Measurements from ENCODE around the gene POLD4. TPM values are rescaled to one million over a fixed set of nuclear protein-coding genes. Genes with fewer than 3 reads are reported as not detected.

The POLD4 gene
- total RNA-seq, 2 experiments from 2014 or later: 62.0 to 67.4 TPM

GRCh38 chr11:67397536-67397935 lies 44.2 kb upstream of the POLD4 start:
- POLR2A ChIA-PET: interaction anchor here (1.7 kb wide), 1 partner anchor 91 kb away, joined by 5 read pairs; no protein-coding TSS in a partner anchor
- H3K9me3 Mint-ChIP-seq: no peaks in the 10 kb centered on the region
- H3K36me3 Mint-ChIP-seq: peaks cover 30% of the 10 kb centered on the region

GRCh38 chr11:67396587-67397389 lies 43.4 kb upstream of the POLD4 start:
- Mint-ChIP-seq H3K4me3 (no peak overlapping the region), H3K36me3 (peaks cover 30% of the 10 kb centered on the region), H3K4me1 (ENCODE audit: low read depth) (peaks cover 54% of the 10 kb centered on the region), H3K27me3 (no peaks in the 10 kb centered on the region), H3K27ac (peak overlapping the region; percentile 88), H3K9me3 (no peaks in the 10 kb centered on the region)
- DNase-seq: no peak
- CTCF ChIA-PET: interaction anchor here (1.1 to 1.7 kb wide), 4 partner anchors 14 to 45 kb away, joined by 3 to 7 read pairs (median 4); no protein-coding TSS in a partner anchor
- intact Hi-C loops (cut with micrococcal nuclease): no loop called here
- POLR2A ChIA-PET: interaction anchor here (1.0 to 1.7 kb wide), 3 partner anchors 41 to 154 kb away, joined by 3 to 5 read pairs (median 3); partner anchors contain the start of gene PTPRCAP

More at GRCh38 chr11:67397536-67397935, 44.2 kb upstream of the POLD4 start:
- Mint-ChIP-seq H3K27me3 (no peaks in the 10 kb centered on the region), H3K4me1 (ENCODE audit: low read depth) (peaks cover 54% of the 10 kb centered on the region), H3K27ac (peak overlapping the region; percentile 69), H3K4me3 (no peak overlapping the region)
- CTCF ChIA-PET: interaction anchor here (1.1 kb wide), 1 partner anchor 15 kb away, joined by 3 read pairs; no protein-coding TSS in a partner anchor
- no peak for DNase-seq
- intact Hi-C loops (cut with micrococcal nuclease): no loop called here

- peaks cover 56% of the 10 kb centered on the region for H3K4me1 Mint-ChIP-seq (ENCODE audit: low read depth)
- no peak for DNase-seq
- H3K27me3 Mint-ChIP-seq: no peaks in the 10 kb centered on the region
- intact Hi-C loops (cut with micrococcal nuclease): no loop called here
- H3K4me3 Mint-ChIP-seq: no peak overlapping the region
- H3K9me3 Mint-ChIP-seq: no peaks in the 10 kb centered on the region
- peak overlapping the region; percentile 42 for H3K27ac Mint-ChIP-seq
- peaks cover 30% of the 10 kb centered on the region for H3K36me3 Mint-ChIP-seq
- POLR2A ChIA-PET: interaction anchor here (1.0 to 1.7 kb wide), 3 partner anchors 41 to 153 kb away, joined by 3 to 5 read pairs (median 3); partner anchors contain the start of gene PTPRCAP
- CTCF ChIA-PET: interaction anchor here (1.3 to 1.7 kb wide), 3 partner anchors 14 to 44 kb away, joined by 4 to 7 read pairs (median 4); no protein-coding TSS in a partner anchor
Observed at GRCh38 chr11:67396259-67396581, 42.9 kb upstream of the POLD4 start.

- intact Hi-C loops (cut with micrococcal nuclease): no loop called here
- no peak for DNase-seq
- Mint-ChIP-seq H3K27ac (peak overlapping the region; percentile 42), H3K4me1 (ENCODE audit: low read depth) (peaks cover 61% of the 10 kb centered on the region), H3K4me3 (no peak overlapping the region), H3K9me3 (no peaks in the 10 kb centered on the region), H3K27me3 (no peaks in the 10 kb centered on the region), H3K36me3 (peaks cover 29% of the 10 kb centered on the region)
- CTCF ChIA-PET: interaction anchor here (1.3 to 1.7 kb wide), 4 partner anchors 9 to 44 kb away, joined by 3 to 7 read pairs (median 4); no protein-coding TSS in a partner anchor
- POLR2A ChIA-PET: interaction anchor here (1.0 kb wide), 2 partner anchors 42 to 153 kb away, joined by 3 read pairs; partner anchors contain the start of gene PTPRCAP
Observed at GRCh38 chr11:67395555-67396258, 42.4 kb upstream of the POLD4 start.

- intact Hi-C loops (cut with micrococcal nuclease): loop anchor here (5.0 kb wide), 1 partner anchor 33 kb away; the partner anchor contains the start of gene RPS6KB2
- Mint-ChIP-seq H3K27ac (no peak overlapping the region), H3K4me3 (no peak overlapping the region), H3K9me3 (no peaks in the 10 kb centered on the region), H3K27me3 (no peaks in the 10 kb centered on the region), H3K4me1 (ENCODE audit: low read depth) (peaks cover 54% of the 10 kb centered on the region), H3K36me3 (peaks cover 18% of the 10 kb centered on the region)
- CTCF ChIA-PET: interaction anchor here (1.4 to 1.5 kb wide), 2 partner anchors 11 kb away, joined by 3 read pairs; no protein-coding TSS in a partner anchor
- POLR2A ChIA-PET: no interaction called here
- DNase-seq: no peak
Observed at GRCh38 chr11:67393990-67394389, 40.6 kb upstream of the POLD4 start.

- no peak for DNase-seq
- H3K9me3 Mint-ChIP-seq: no peaks in the 10 kb centered on the region
- H3K4me1 Mint-ChIP-seq (ENCODE audit: low read depth): peaks cover 51% of the 10 kb centered on the region
- H3K27me3 Mint-ChIP-seq: no peaks in the 10 kb centered on the region
- no peak overlapping the region for H3K27ac Mint-ChIP-seq
- POLR2A ChIA-PET: interaction anchor here (3.5 kb wide), 1 partner anchor 9 kb away, joined by 38 read pairs; the partner anchor contains the start of genes PPP1CA and TBC1D10C
- H3K36me3 Mint-ChIP-seq: peaks cover 16% of the 10 kb centered on the region
- peak overlapping the region; percentile 92 for H3K4me3 Mint-ChIP-seq
- CTCF ChIA-PET: interaction anchor here (1.4 to 3.3 kb wide), 2 partner anchors 10 to 42 kb away, joined by 3 to 24 read pairs; no protein-coding TSS in a partner anchor
- intact Hi-C loops (cut with micrococcal nuclease): loop anchor here (5.0 kb wide), 1 partner anchor 34 kb away; the partner anchor contains the start of gene RPS6KB2
Observed at GRCh38 chr11:67393437-67393836, 40.1 kb upstream of the POLD4 start.

- POLR2A ChIA-PET: interaction anchor here (0.7 to 3.5 kb wide), 9 partner anchors 10 to 152 kb away, joined by 3 to 38 read pairs (median 5); partner anchors contain the start of genes PPP1CA and TBC1D10C
- CTCF ChIA-PET: interaction anchor here (0.8 to 3.3 kb wide), 14 partner anchors 9 to 95 kb away, joined by 3 to 28 read pairs (median 6); partner anchors contain the start of gene PPP1CA
- H3K27ac Mint-ChIP-seq: peak overlapping the region; percentile 76
- peak overlapping the region; percentile 92 for H3K4me3 Mint-ChIP-seq
- H3K27me3 Mint-ChIP-seq: no peaks in the 10 kb centered on the region
- intact Hi-C loops (cut with micrococcal nuclease): loop anchor here (5.0 kb wide), 1 partner anchor 35 kb away; the partner anchor contains the start of gene RPS6KB2
- H3K9me3 Mint-ChIP-seq: no peaks in the 10 kb centered on the region
- peaks cover 40% of the 10 kb centered on the region for H3K4me1 Mint-ChIP-seq (ENCODE audit: low read depth)
- H3K36me3 Mint-ChIP-seq: peaks cover 7% of the 10 kb centered on the region
- DNase-seq: no peak
Observed at GRCh38 chr11:67392183-67392715, 38.9 kb upstream of the POLD4 start.

- Mint-ChIP-seq H3K27me3 (no peaks in the 10 kb centered on the region), H3K27ac (peak within 1 kb of the TSS; percentile 76), H3K36me3 (peaks cover 3% of the 10 kb centered on the region), H3K9me3 (no peaks in the 10 kb centered on the region), H3K4me3 (peak within 1 kb of the TSS; percentile 92), H3K4me1 (ENCODE audit: low read depth) (peaks cover 33% of the 10 kb centered on the region)
- DNase-seq: peak; percentile 95
- intact Hi-C loops (cut with micrococcal nuclease): loop anchor here (5.0 kb wide), 1 partner anchor 36 kb away; the partner anchor contains the start of gene RPS6KB2
- CTCF ChIA-PET: interaction anchor here (0.6 to 3.3 kb wide), 16 partner anchors 9 to 96 kb away, joined by 3 to 28 read pairs (median 4); partner anchors contain the start of gene PPP1CA
- POLR2A ChIA-PET: interaction anchor here (0.7 to 3.5 kb wide), 9 partner anchors 9 to 152 kb away, joined by 3 to 38 read pairs (median 5); partner anchors contain the start of genes PPP1CA and TBC1D10C
Observed at GRCh38 chr11:67391304-67392182, 38.2 kb upstream of the POLD4 start, which contains the start of gene RAD9A. Gene RAD9A (plus strand): TSS chr11:67391986. CDS start chr11:67392045, 59 bp downstream.

GRCh38 chr11:67390947-67391303 lies 37.6 kb upstream of the POLD4 start:
- no peak for DNase-seq
- peak overlapping the region; percentile 92 for H3K4me3 Mint-ChIP-seq
- ChIA-PET POLR2A (interaction anchor here (1.1 to 3.5 kb wide), 4 partner anchors 9 to 77 kb away, joined by 4 to 38 read pairs (median 6); partner anchors contain the start of genes PPP1CA and TBC1D10C), CTCF (interaction anchor here (0.6 to 3.3 kb wide), 11 partner anchors 9 to 72 kb away, joined by 3 to 28 read pairs (median 6); partner anchors contain the start of gene PPP1CA)
- H3K36me3 Mint-ChIP-seq: no peaks in the 10 kb centered on the region
- no peaks in the 10 kb centered on the region for H3K9me3 Mint-ChIP-seq
- H3K4me1 Mint-ChIP-seq (ENCODE audit: low read depth): peaks cover 29% of the 10 kb centered on the region
- H3K27me3 Mint-ChIP-seq: no peaks in the 10 kb centered on the region
- peak overlapping the region; percentile 33 for H3K27ac Mint-ChIP-seq
- intact Hi-C loops (cut with micrococcal nuclease): loop anchor here (5.0 kb wide), 1 partner anchor 36 kb away; the partner anchor contains the start of gene RPS6KB2

GRCh38 chr11:67389477-67389876 lies 36.1 kb upstream of the POLD4 start:
- peak overlapping the region; percentile 38 for H3K4me3 Mint-ChIP-seq
- intact Hi-C loops (cut with micrococcal nuclease): loop anchor here (1.0 kb wide), 1 partner anchor 117 kb away; no protein-coding TSS in a partner anchor

More at GRCh38 chr11:67389477-67389876, 36.1 kb upstream of the POLD4 start:
- ChIA-PET POLR2A (no interaction called here), CTCF (interaction anchor here (1.1 to 21.4 kb wide), 5 partner anchors 15 to 79 kb away, joined by 3 to 995 read pairs (median 4); partner anchors contain the start of genes POLD4, TBC1D10C and TMEM134)
- H3K4me1 Mint-ChIP-seq (ENCODE audit: low read depth): peaks cover 29% of the 10 kb centered on the region
- H3K27me3 Mint-ChIP-seq: no peaks in the 10 kb centered on the region
- no peak overlapping the region for H3K27ac Mint-ChIP-seq
- H3K36me3 Mint-ChIP-seq: no peaks in the 10 kb centered on the region
- H3K9me3 Mint-ChIP-seq: no peaks in the 10 kb centered on the region
- peak; percentile 74 for DNase-seq

Data from activated CD4-positive, alpha-beta memory T cell treated with anti-CD3 and anti-CD28 coated beads for 36 hours (primary cell).